GM10248 (cell line): Measurements from ENCODE around the gene LRRC8A.
"Not testable (repeated sequence)": the region's sequence is repeated elsewhere in the genome, so short reads cannot be mapped to it uniquely, and the experiment has no call there.

ENCODE experiments used
- CTCF ChIA-PET: fragments of 300-600 bp; sonication (Branson Sonifier 250); formaldehyde crosslinking; extraction: SDS; loops from one replicate; lab custom pipeline; 2021; ENCODE audit warnings: antibody characterized with exemption; lab: Yijun Ruan, JAX
- POLR2A ChIA-PET: fragments of 350-650 bp; sonication (Branson Sonifier 250); formaldehyde crosslinking; extraction: SDS; loops from one replicate; lab custom pipeline; 2020; ENCODE audit warnings: antibody characterized with exemption; lab: Yijun Ruan, JAX
- DNase-seq: peaks from one replicate; pipeline ENCODE4 v3.0.0; 2012; ENCODE audit errors: extremely low spot score
- CTCF ChIP-seq: IDR thresholded peaks from 2 replicates; pipeline ENCODE4 v1.5.1; 2012; ENCODE audit warnings: mild to moderate bottlenecking, low read depth; ENCODE audit errors: extremely low read depth, missing control alignments, control extremely low read depth

The LRRC8A gene

GRCh38 chr9:128936171-128936865 is 54.4 kb downstream of the LRRC8A start:
- no peak for DNase-seq
- no peak for TF ChIP-seq CTCF
- ChIA-PET CTCF (interaction anchor here (0.8 to 1.5 kb wide), 3 partner anchors 8 to 574 kb away, joined by 3 to 17 read pairs (median 4); no protein-coding TSS in a partner anchor), POLR2A (no interaction called here)

GRCh38 chr9:128937310-128938165 is 55.6 kb downstream of the LRRC8A start:
- ChIA-PET POLR2A (interaction anchor here (0.5 kb wide), 1 partner anchor 22 kb away, joined by 4 read pairs; no protein-coding TSS in a partner anchor), CTCF (interaction anchor here (0.8 to 1.5 kb wide), 4 partner anchors 9 to 13 kb away, joined by 3 to 17 read pairs (median 3); no protein-coding TSS in a partner anchor)
- TF ChIP-seq CTCF, result no peak
- no peak for DNase-seq

- no peak for DNase-seq
- ChIA-PET CTCF (interaction anchor here (1.2 kb wide), 1 partner anchor 10 kb away, joined by 3 read pairs; no protein-coding TSS in a partner anchor), POLR2A (no interaction called here)
- TF ChIP-seq CTCF, result no peak
Observed at GRCh38 chr9:128940271-128940921, 58.5 kb downstream of the LRRC8A start.

- peak; percentile 8 for DNase-seq
- TF ChIP-seq CTCF, result no peak
- CTCF ChIA-PET, result interaction anchor here (0.8 to 1.2 kb wide), 2 partner anchors 10 to 13 kb away, joined by 3 read pairs; no protein-coding TSS in a partner anchor
- POLR2A ChIA-PET, result no interaction called here
Observed at GRCh38 chr9:128940946-128941755, 59.2 kb downstream of the LRRC8A start.

- TF ChIP-seq CTCF, result no peak
- no peak for DNase-seq
- ChIA-PET CTCF (interaction anchor here (0.7 to 1.8 kb wide), 5 partner anchors 10 to 582 kb away, joined by 3 to 5 read pairs (median 3); partner anchors contain the start of gene SH3GLB2), POLR2A (interaction anchor here (0.6 kb wide), 1 partner anchor 95 kb away, joined by 3 read pairs; no protein-coding TSS in a partner anchor)
Observed at GRCh38 chr9:128943832-128944620, 62.1 kb downstream of the LRRC8A start.

- POLR2A ChIA-PET, DNase-seq: not testable (repeated sequence)
- CTCF ChIA-PET, result interaction anchor here (1.2 to 1.3 kb wide), 2 partner anchors 17 to 83 kb away, joined by 3 read pairs; partner anchors contain the start of gene SH3GLB2
Observed at GRCh38 chr9:128944966-128945365, 63.0 kb downstream of the LRRC8A start.
